ENCODE measurements around the gene MIA2. TPM values are rescaled to one million over a fixed set of nuclear protein-coding genes. Genes with fewer than 3 reads are reported as not detected.

The MIA2 gene
- total RNA-seq, 1 donor from 2014 or later, result 27.1 TPM

GRCh38 chr14:39382463-39382862 is 148.7 kb downstream of the MIA2 start:
- DNase-seq, result no peak
- ChIA-PET CTCF (no interaction called here), POLR2A (no interaction called here)
- H3K36me3 Mint-ChIP-seq (ENCODE audit: low read depth), result peaks cover 14% of the 10 kb centered on the region
- no peak for TF ChIP-seq CTCF (IDR thresholded peaks at IDR 0.05)
- intact Hi-C loops (cut with micrococcal nuclease), result no loop called here
- no peak overlapping the region for H3K27ac Mint-ChIP-seq
- H3K4me1 Mint-ChIP-seq, result no peaks in the 10 kb centered on the region
- H3K4me3 Mint-ChIP-seq, result no peak overlapping the region
- no peak for ATAC-seq (ENCODE audit: low read depth)
- no peaks in the 10 kb centered on the region for H3K9me3 Mint-ChIP-seq
- no peaks in the 10 kb centered on the region for H3K27me3 Mint-ChIP-seq

GRCh38 chr14:39383026-39383660 is 149.4 kb downstream of the MIA2 start:
- DNase-seq, result no peak
- Mint-ChIP-seq H3K27ac (no peak overlapping the region), H3K4me1 (no peaks in the 10 kb centered on the region), H3K4me3 (no peak overlapping the region), H3K27me3 (no peaks in the 10 kb centered on the region), H3K36me3 (ENCODE audit: low read depth) (peaks cover 14% of the 10 kb centered on the region), H3K9me3 (no peaks in the 10 kb centered on the region)
- POLR2A ChIA-PET, result no interaction called here
- no peak for ATAC-seq (ENCODE audit: low read depth)
- CTCF ChIA-PET, result no interaction called here
- no peak for TF ChIP-seq CTCF (IDR thresholded peaks at IDR 0.05)
- intact Hi-C loops (cut with micrococcal nuclease), result no loop called here

GRCh38 chr14:39383741-39384140 is 150.0 kb downstream of the MIA2 start:
- Mint-ChIP-seq H3K4me1 (no peaks in the 10 kb centered on the region), H3K36me3 (ENCODE audit: low read depth) (peaks cover 18% of the 10 kb centered on the region), H3K9me3 (no peaks in the 10 kb centered on the region), H3K27me3 (no peaks in the 10 kb centered on the region), H3K27ac (no peak overlapping the region), H3K4me3 (no peak overlapping the region)
- TF ChIP-seq CTCF (IDR thresholded peaks at IDR 0.05), result no peak
- DNase-seq (no peak), ATAC-seq (ENCODE audit: low read depth) (no peak)
- ChIA-PET POLR2A (no interaction called here), CTCF (no interaction called here)
- intact Hi-C loops (cut with micrococcal nuclease), result no loop called here

- no peak for TF ChIP-seq CTCF (IDR thresholded peaks at IDR 0.05)
- Mint-ChIP-seq H3K4me3 (no peak overlapping the region), H3K9me3 (no peaks in the 10 kb centered on the region), H3K4me1 (no peaks in the 10 kb centered on the region), H3K27ac (no peak overlapping the region), H3K36me3 (ENCODE audit: low read depth) (peaks cover 18% of the 10 kb centered on the region), H3K27me3 (no peaks in the 10 kb centered on the region)
- ChIA-PET POLR2A (no interaction called here), CTCF (no interaction called here)
- no peak for DNase-seq
- no peak for ATAC-seq (ENCODE audit: low read depth)
- intact Hi-C loops (cut with micrococcal nuclease), result no loop called here
Measured at GRCh38 chr14:39384177-39384576, 150.5 kb downstream of the MIA2 start.

GRCh38 chr14:39393289-39393688 is 159.6 kb downstream of the MIA2 start:
- Mint-ChIP-seq H3K27ac (no peak overlapping the region), H3K9me3 (no peaks in the 10 kb centered on the region), H3K27me3 (no peaks in the 10 kb centered on the region), H3K4me1 (no peaks in the 10 kb centered on the region), H3K36me3 (ENCODE audit: low read depth) (peaks cover 30% of the 10 kb centered on the region), H3K4me3 (no peak overlapping the region)
- ChIA-PET CTCF (no interaction called here), POLR2A (no interaction called here)
- intact Hi-C loops (cut with micrococcal nuclease), result no loop called here
- DNase-seq, result no peak
- no peak for TF ChIP-seq CTCF (IDR thresholded peaks at IDR 0.05)
- ATAC-seq (ENCODE audit: low read depth), result no peak

Measured in activated B cell treated with CpG ODN at 0.5 μM for 24 hours (primary cell).